Liver (tissue), 3 donors: ENCODE data around the gene RIMBP2.

Experiments
- CTCF ChIP-seq: fragments of 150-350 bp; IDR thresholded peaks from 2 replicates; pipeline ENCODE4 v1.5.1; 2017; ENCODE audit warnings: improper control_type of control experiment, low read depth, low read length; ENCODE audit not compliant: missing input control
- FOXA1 ChIP-seq: IDR thresholded peaks from 2 replicates; pipeline ENCODE4 v1.6.1; 2016; ENCODE audit warnings: antibody characterized with exemption
- GABPA ChIP-seq, 2 donors: IDR thresholded peaks in 1 of 2; conservative IDR thresholded peaks in 1 of 2; 2 replicates each; pipeline ENCODE4 v1.6.1; 2016; ENCODE audit warnings: antibody characterized with exemption in 2 of 2, mild to moderate bottlenecking in 1 of 2, moderate library complexity in 1 of 2
- donor health status: healthy.
- donor health status: healthy.

GRCh38 chr12:130579231-130579630 is 136.9 kb downstream of the RIMBP2 start:
- TF ChIP-seq CTCF (no peak), FOXA1 (no peak), GABPA (IDR thresholded peaks at IDR 0.05 in 1 of 2, conservative IDR thresholded peaks at IDR 0.05 in 1 of 2) (no peak)
